ENCODE results near the gene WDR88.
A peak's percentile ranks its signal among the peaks of the same experiment; 100 is the strongest.
"Not testable (repeated sequence)": the region's sequence is repeated elsewhere in the genome, so short reads cannot be mapped to it uniquely, and the experiment has no call there.

WDR88 gene

GRCh38 chr19:33132021-33132420 lies at the start of gene WDR88:
TSS of gene WDR88 (plus strand) at chr19:33132114. CDS start at chr19:33132170, 56 bp downstream.
- DNase-seq: no peak

DNA sequence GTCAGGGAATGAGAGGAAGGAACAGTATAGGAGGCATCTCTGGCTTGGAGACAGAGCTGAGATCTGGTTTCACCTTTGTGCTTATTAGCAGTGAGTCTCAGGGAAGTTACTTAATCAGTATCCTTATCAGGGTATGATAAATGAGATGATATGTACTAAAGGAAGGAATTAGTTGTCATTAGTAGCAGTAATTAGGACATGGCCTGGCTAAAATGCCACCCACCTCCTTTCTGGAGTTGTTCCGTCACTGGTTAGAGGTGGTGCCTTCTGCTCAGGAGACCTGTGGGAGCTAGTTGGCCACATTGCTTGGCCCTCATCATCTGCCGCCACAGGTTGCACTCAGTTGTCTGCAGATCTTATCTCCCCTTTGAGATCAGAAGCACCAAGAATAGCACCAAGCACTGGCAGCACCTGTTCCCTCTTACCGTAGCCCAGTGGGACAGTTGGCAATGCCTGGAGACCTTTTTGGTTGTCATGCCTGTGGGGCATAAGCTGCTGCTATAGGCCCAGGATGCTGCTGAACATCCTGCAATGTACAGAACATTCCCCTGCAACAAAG lies 46.3 kb upstream of the WDR88 start:
- no peak for DNase-seq

- no peak for DNase-seq
These were observed 45.0 kb upstream of the WDR88 start for GRCh38 chr19:33086955-33087354.

DNA sequence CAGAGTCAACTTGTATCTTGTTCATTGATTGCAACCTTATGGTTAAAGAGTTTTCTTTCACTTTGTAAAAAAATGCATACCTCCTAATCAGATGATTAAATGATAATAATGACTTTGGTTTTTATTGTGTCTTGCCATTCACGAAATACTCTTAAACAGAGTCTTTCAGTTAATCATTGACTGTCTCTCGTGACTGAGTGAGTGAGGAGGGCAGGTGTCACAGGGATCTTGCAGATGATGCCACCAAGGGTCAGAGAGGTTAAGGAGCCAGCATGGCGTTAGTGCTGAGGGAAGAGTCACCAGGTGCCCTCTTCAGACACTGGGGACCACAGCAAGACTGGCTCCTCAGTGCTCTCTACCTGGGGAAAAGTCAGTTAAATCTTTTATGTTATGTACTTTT lies 42.9 kb upstream of the WDR88 start:
- no peak for DNase-seq

DNA sequence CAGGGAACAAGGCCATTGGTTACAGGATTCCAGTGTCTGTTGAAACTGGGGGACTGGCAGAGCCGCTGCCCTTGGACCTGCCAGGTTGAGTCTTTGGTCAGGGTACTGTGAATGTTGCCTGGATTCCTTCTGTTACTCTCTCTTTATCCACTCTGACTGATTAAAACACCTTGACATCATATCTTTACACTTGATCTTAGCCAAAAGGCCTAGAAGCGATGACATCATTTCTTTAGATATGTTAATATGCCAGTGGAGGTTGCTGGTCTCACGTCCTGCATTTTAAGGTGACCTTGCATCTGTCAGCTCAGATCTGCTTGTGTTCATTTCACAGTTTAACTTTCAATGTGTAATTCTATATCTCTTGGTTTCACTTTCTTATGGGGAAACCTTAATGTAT lies 41.7 kb upstream of the WDR88 start:
- no peak for DNase-seq

DNA sequence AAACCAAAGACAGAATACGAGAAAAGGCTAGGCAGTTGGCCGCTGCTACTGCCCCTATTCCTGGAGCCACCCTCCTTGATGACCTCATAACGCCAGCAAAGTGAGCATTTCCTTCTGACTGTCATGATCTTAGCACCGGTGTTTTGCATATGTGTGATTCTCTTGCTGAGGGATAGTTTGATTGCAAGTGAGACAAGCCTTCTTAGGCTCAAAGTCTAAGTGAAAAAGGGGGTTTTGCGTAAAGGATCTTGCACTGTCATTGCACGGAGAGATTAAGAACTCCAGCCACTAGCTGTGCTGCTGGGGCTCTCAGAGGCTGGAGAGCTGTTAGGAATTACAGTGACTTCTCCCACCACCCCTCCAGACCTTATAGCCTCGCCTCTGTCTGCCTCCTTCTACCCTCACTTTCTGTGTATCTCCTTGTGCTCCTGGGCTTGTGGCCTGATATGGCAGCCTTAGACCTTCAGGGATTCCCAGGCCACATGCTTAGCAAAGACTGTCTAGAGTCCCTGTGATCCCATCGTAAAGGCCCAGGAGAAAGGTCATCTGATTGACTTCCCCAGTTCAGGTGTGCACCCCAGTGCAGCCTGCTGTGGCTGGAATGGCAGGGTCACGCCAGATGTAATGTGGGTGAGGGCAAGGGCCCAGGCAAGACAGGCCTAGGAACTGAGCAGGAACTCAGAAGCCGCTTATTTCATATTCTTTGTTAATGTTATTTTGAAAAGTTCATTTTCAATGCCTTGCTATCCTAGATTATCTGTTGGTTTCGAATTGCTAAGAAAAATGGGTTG lies 38.3 kb upstream of the WDR88 start:
- no peak for DNase-seq

DNA sequence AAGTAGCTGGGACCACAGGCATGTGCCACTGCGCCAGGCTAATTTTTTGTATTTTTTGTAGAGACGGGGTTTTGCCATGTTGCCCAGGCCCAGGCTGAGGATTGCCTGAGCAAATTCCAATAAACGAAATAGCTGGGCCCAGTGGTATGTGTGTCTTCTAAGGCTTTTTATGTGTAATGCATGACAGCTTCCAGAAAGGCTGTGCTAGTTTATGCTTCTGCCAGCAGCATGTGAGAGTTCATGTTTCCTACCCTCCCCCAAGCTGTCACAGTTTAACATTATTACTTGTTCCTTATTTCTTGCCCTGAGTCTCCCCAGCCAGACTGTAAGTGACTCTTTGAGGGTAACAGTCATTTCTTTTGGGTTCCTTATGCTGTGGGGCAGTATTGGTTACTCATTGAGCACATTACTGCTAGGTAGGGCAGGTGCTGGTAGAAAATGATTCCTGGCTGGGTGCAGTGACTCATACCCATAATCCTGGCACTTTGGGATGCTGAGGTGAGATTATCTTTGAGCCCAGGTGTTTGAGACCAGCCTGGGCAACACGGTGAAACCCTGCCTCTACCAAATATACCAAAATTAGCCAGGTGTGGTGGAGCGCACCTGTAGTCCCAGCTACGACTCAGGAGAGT lies 37.4 kb upstream of the WDR88 start:
- DNase-seq: no peak

DNA sequence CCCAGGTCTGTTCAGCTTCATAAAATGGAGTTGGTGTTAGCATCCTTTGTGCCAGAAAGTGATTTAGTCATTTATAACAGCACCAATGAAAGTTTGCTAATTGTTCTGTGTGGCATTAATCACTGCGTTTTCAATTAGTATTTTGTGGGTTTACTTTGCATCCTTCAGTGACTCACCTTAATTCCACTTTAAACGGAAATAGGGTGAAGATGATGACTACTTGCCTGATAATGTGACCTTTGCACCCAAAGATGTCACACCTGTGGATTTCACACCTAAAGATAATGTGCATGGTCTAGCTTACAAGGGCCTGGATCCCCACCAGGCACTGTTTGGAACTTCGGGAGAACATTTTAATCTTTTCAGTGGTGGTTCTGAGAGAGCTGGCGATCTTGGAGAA lies 35.9 kb upstream of the WDR88 start:
- DNase-seq: no peak

DNA sequence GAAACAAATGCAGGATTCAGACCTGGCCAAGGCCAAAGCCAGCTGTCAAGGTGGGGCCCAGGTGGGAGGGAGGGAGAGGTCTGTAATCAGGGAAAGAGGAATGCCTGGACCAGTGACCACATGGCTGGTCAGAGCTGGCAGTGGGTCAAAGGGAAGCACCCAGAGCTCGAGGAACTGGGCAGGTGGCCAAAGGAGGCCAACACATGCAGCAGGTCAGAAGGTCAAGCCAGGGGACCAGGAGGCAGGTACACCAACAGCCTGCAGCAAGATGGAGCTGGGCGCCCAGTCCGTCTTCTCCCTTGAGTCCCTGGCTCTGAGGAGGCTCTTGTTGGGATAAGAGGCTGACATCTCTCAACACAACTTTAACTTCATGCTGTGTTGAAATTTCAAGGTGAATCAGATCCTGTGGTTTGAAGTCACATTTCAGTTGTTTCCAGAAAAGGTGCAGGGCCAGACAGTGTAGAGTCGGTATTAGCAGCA lies 33.8 kb upstream of the WDR88 start:
- DNase-seq: no peak

- no peak for DNase-seq
These were observed 30.8 kb upstream of the WDR88 start for GRCh38 chr19:33100894-33101644.

GRCh38 chr19:33102893-33103292 lies 29.0 kb upstream of the WDR88 start:
- DNase-seq: no peak

GRCh38 chr19:33108161-33108560 lies 23.8 kb upstream of the WDR88 start:
- no peak for DNase-seq

- no peak for DNase-seq
These were observed 21.6 kb upstream of the WDR88 start for GRCh38 chr19:33110137-33110910.

GRCh38 chr19:33111587-33111986 lies 20.3 kb upstream of the WDR88 start:
- DNase-seq: no peak

DNA sequence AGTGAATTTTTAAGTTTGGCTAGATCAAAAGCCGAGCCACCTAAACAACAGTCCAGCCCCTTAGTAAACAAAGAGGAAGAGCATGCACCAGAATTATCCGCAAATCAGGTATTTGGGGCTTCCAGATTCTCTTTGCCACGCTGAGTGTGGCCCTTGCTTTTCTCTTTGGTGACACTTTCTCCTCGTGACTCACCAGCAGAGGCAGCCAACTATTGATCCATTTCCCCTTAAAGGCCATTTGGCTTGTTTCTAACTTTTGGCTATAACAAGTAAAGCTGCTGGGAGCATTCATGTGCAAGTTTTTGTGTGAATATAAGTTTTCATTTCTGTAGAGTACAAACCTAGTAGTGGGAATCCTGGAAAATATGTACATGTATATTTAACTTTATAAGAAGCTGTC lies 17.6 kb upstream of the WDR88 start:
- DNase-seq: no peak

GRCh38 chr19:33117501-33117900 lies 14.4 kb upstream of the WDR88 start:
- DNase-seq: no peak

DNA sequence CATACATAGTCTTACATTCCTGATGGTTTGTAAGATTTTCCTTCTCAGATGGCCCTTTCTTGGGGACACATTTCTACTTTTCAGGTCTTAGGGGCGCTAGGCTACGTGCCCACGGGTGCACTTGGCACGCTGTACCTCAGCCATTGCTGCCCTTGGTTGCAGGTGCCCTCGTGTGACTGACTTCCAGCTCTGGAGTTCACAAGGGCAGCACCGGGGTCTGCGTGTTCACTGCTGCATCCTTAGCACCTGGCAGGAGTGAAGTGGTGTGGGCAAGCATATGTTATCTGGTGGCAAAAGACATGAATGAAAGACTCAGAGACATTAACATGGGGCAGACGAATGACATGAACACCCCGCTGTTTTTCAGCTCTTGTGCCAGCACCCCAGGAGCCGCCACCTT lies 13.3 kb upstream of the WDR88 start:
- DNase-seq: no peak

DNA sequence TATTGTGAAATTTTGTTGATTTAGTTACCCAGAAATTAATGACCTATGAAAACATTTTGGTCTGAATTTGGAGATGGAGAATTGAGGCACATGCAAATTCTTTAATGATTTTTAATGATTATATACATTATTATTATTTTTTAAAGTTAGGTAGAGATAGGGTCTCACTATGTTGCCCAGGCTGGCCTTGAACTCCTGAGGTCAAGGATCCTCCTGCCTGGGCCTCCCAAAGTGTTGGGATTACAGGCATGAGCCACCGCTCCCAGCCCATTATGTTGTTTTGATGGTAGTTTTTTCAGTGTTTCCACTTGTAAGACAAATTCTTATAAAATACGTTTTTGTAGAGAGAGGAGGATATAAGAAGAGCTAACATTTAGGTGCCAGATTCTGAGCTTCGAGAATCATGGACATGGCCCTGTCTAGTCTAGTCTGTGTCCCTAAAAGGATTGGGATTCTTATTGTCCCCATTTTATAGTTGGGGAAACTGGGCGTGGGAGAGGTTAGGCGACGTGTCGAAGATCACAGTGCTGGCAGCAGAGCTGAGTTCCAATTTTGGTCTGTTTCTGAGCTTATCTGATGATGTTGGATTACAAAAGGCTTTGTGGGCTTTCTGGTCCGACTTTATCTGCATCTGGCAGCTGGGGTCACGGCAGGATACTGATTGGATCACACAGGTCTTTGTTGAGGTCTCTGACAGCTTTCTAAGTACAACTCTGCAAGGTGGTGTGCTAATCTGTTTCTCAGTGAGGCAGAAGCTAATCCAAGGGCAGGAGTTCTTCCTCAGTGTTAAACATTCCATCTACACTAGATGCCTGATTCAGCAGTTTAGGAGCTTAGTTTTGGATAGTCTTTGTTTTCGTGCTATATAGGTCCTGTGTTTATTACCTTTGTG lies 7.5 kb upstream of the WDR88 start:
- DNase-seq: no peak

- DNase-seq: peak; percentile 58 to 67
These were observed 6.0 kb upstream of the WDR88 start for GRCh38 chr19:33125929-33126388.

GRCh38 chr19:33126712-33127111 lies 5.2 kb upstream of the WDR88 start:
- DNase-seq: not testable (repeated sequence)

GRCh38 chr19:33129901-33130300 lies 2.0 kb upstream of the WDR88 start:
- no peak for DNase-seq

Data from CD4-positive, alpha-beta T cell treated with Interleukin-4 for 1 hour (primary cell).